GM12801 (cell line): ENCODE results near the gene DIPK1B.

Experiments
- CTCF ChIP-seq: IDR thresholded peaks from one replicate; pipeline ENCODE4 v1.5.1; 2011; ENCODE audit warnings: control low read depth; ENCODE audit not compliant: insufficient read length; ENCODE audit errors: extremely low read depth

The DIPK1B gene

GRCh38 chr9:136676297-136676794 is 36.0 kb upstream of the DIPK1B start:
- no peak for TF ChIP-seq CTCF

DNA sequence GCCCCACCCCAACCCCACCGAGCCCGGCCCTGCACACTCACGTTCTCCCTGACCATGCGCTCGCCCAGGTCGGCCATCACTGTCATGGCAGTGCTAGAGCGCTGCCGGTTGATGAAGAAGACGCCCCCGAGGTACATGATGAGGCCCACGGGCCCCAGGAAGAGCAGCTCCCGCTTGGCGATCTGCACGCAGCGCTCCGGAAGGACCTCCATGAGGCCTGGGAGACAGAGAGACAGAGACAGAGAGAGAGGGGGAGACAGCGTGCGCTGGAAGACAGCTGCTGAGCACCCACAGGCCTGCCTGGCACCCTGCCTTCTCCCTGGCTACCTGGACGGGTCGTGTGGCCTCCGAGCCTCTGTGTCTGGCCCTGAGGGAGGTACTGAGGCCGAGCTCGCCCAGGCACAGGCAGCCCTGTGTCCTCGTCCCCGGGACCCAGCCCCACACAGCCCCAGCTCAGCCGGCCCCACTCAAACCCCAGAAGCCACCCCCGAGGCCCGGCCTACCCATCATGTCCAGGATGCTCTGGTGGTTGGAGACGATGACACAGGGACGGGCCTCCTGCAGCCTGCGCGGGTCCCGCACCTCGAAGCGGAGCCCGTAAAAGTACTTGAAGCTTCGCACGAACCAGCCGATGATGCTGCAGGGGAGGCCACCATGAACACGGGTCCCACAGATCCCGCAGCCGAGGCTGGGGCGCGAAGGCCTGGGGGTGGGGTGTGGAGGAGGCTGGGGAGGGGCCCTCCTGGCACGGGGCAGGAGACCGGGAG is 35.3 kb upstream of the DIPK1B start:
- no peak for TF ChIP-seq CTCF

GRCh38 chr9:136678034-136678433 is 34.3 kb upstream of the DIPK1B start:
- TF ChIP-seq CTCF: no peak

DNA sequence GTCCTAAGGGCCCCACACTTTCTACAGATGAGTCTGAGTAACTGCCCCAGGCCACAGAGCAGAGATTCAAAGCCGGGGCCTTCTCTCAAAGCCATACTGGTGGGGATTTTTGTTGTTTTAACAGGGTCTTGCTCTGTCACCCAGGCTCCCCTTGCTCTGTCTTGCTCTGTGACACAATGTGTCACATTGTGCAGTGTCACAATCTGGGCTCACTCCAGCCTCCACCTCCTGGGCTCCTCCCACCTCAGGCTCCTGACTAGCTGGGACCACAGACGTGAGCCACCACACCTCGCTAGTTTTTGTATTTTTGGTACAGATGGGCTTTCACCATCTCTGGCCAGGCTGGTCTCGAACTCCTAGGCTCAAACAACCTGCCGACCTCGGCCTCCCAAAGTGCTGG is 33.7 kb upstream of the DIPK1B start:
- no peak for TF ChIP-seq CTCF

DNA sequence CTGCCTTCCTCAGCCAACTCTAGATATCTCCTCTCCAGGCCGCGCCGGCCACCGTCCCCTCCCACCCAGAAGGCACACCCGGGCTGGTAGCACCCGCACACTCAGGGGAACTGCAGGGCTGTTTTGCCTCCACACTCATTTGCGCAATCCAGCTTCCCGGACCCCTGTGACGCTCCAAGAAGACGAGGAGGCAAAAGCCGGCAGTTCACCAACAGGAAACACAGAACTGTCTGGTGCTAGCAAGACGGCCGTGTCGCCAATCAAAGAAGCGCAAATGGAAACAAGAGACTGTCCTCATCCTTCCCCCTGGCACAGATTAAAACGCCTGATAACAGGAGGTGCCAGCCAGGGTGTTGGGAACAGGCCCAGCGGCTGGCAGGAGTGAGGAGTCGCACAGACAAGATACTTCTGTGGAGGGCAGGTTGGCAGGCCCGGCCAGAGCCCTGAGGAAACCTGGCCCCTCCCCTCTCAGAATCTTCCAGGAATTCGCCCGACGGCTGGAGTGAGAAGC is 32.9 kb upstream of the DIPK1B start:
- TF ChIP-seq CTCF: no peak

DNA sequence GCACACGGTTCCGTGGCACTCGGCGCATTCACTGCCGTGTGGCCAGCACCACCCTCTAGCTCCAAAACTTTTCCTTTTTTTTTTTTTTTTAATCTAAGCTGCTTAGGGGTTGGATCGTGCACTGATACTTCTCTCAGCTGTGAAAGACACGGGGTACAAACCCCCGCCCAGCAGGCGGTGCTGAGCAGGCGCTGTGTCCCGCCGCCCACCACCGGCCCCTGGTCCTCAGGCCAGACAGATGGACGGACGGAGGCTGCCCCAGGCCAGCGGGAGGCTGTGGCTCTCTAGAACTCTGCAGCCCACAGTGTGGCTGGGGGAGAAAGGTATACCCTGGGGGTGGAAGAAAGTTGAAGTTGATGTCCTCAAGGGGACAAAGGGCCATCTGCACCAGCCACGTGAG is 31.3 kb upstream of the DIPK1B start:
- no peak for TF ChIP-seq CTCF

GRCh38 chr9:136681945-136682699 is 30.2 kb upstream of the DIPK1B start:
- no peak for TF ChIP-seq CTCF
